ENCODE results near the gene ADAM12.

GRCh38 chr10:125984865-125985495, 403.3 kb downstream of the ADAM12 start:
- TF ChIP-seq POLR2AphosphoS5 (IDR thresholded peaks at IDR 0.05; ENCODE audit: low read depth, low read length) (no peak), POLR2A (IDR thresholded peaks at IDR 0.05; ENCODE audit: low read depth, low read length) (no peak)
